Measurements from ENCODE around the gene RCOR2.

The RCOR2 gene

GRCh38 chr11:63908631-63909401, 8.1 kb downstream of the RCOR2 start:
- Mint-ChIP-seq H3K27ac (no peak overlapping the region), H3K4me3 (no peak overlapping the region), H3K27me3 (no peaks in the 10 kb centered on the region), H3K4me1 (ENCODE audit: low read depth in 2 of 2) (peaks cover 2 to 8% of the 10 kb centered on the region in 2 donors), H3K9me3 (no peaks in the 10 kb centered on the region), H3K36me3 (ENCODE audit: insufficient read depth) (peaks cover 44% of the 10 kb centered on the region)
- ATAC-seq (replicated peaks) (no peak), DNase-seq (no peak)

GRCh38 chr11:63907808-63908530, 9.0 kb downstream of the RCOR2 start:
- peaks cover 5 to 8% of the 10 kb centered on the region in 2 donors for H3K4me1 Mint-ChIP-seq (ENCODE audit: low read depth in 2 of 2)
- DNase-seq (no peak), ATAC-seq (replicated peaks) (no peak)
- no peaks in the 10 kb centered on the region for H3K9me3 Mint-ChIP-seq
- H3K36me3 Mint-ChIP-seq (ENCODE audit: insufficient read depth), result peaks cover 51% of the 10 kb centered on the region
- H3K27ac Mint-ChIP-seq, result no peak overlapping the region
- H3K27me3 Mint-ChIP-seq, result no peaks in the 10 kb centered on the region
- H3K4me3 Mint-ChIP-seq, result no peak overlapping the region

- Mint-ChIP-seq H3K4me3 (no peak overlapping the region), H3K27me3 (no peaks in the 10 kb centered on the region), H3K27ac (peak overlapping the region in 1 of 2 donors; percentile 78), H3K9me3 (no peaks in the 10 kb centered on the region), H3K4me1 (ENCODE audit: low read depth in 2 of 2) (peaks cover 4 to 5% of the 10 kb centered on the region in 2 donors), H3K36me3 (ENCODE audit: insufficient read depth) (peaks cover 61% of the 10 kb centered on the region)
- DNase-seq (no peak), ATAC-seq (replicated peaks) (no peak)
Measured at GRCh38 chr11:63907063-63907462, 9.9 kb downstream of the RCOR2 start.

- Mint-ChIP-seq H3K36me3 (ENCODE audit: insufficient read depth) (peaks cover 65% of the 10 kb centered on the region), H3K4me1 (ENCODE audit: low read depth in 2 of 2) (peaks cover 4 to 5% of the 10 kb centered on the region in 2 donors), H3K27ac (peak overlapping the region in 1 of 2 donors; percentile 78), H3K4me3 (no peak overlapping the region), H3K9me3 (no peaks in the 10 kb centered on the region), H3K27me3 (no peaks in the 10 kb centered on the region)
- DNase-seq, result peak; percentile 41 to 48 (median 47)
- ATAC-seq (replicated peaks), result peak; percentile 55
Measured at GRCh38 chr11:63906585-63906984, 10.4 kb downstream of the RCOR2 start.

GRCh38 chr11:63906087-63906486, 10.9 kb downstream of the RCOR2 start:
- Mint-ChIP-seq H3K27me3 (no peaks in the 10 kb centered on the region), H3K4me1 (ENCODE audit: low read depth in 2 of 2) (peaks cover 4 to 8% of the 10 kb centered on the region in 2 donors), H3K27ac (peak overlapping the region; percentile 46 to 78), H3K9me3 (no peaks in the 10 kb centered on the region), H3K36me3 (ENCODE audit: insufficient read depth) (peaks cover 70% of the 10 kb centered on the region), H3K4me3 (no peak overlapping the region)
- ATAC-seq (replicated peaks) (no peak), DNase-seq (no peak)

GRCh38 chr11:63905179-63905578, 11.8 kb downstream of the RCOR2 start:
- Mint-ChIP-seq H3K4me3 (no peak overlapping the region), H3K36me3 (ENCODE audit: insufficient read depth) (peaks cover 78% of the 10 kb centered on the region), H3K27me3 (no peaks in the 10 kb centered on the region), H3K9me3 (no peaks in the 10 kb centered on the region), H3K27ac (peak overlapping the region in 1 of 2 donors; percentile 46), H3K4me1 (ENCODE audit: low read depth in 2 of 2) (peaks cover 4 to 9% of the 10 kb centered on the region in 2 donors)
- DNase-seq, result no peak
- no peak for ATAC-seq (replicated peaks)

GRCh38 chr11:63904743-63905142, 12.2 kb downstream of the RCOR2 start:
- Mint-ChIP-seq H3K9me3 (no peaks in the 10 kb centered on the region), H3K36me3 (ENCODE audit: insufficient read depth) (peaks cover 78% of the 10 kb centered on the region), H3K4me3 (no peak overlapping the region), H3K27ac (peak overlapping the region in 1 of 2 donors; percentile 67), H3K4me1 (ENCODE audit: low read depth in 2 of 2) (peaks cover 4 to 9% of the 10 kb centered on the region in 2 donors), H3K27me3 (no peaks in the 10 kb centered on the region)
- ATAC-seq (replicated peaks) (no peak), DNase-seq (no peak)

GRCh38 chr11:63903884-63904283, 13.1 kb downstream of the RCOR2 start:
- Mint-ChIP-seq H3K27ac (peak overlapping the region in 1 of 2 donors; percentile 88), H3K36me3 (ENCODE audit: insufficient read depth) (peaks cover 86% of the 10 kb centered on the region), H3K4me3 (no peak overlapping the region), H3K4me1 (ENCODE audit: low read depth in 2 of 2) (peaks cover 4 to 9% of the 10 kb centered on the region in 2 donors), H3K9me3 (no peaks in the 10 kb centered on the region), H3K27me3 (no peaks in the 10 kb centered on the region)
- no peak for ATAC-seq (replicated peaks)
- no peak for DNase-seq

- H3K4me1 Mint-ChIP-seq (ENCODE audit: low read depth in 2 of 2), result peaks cover 9 to 10% of the 10 kb centered on the region in 2 donors
- peaks cover 85% of the 10 kb centered on the region for H3K36me3 Mint-ChIP-seq (ENCODE audit: insufficient read depth)
- DNase-seq, result no peak
- no peaks in the 10 kb centered on the region for H3K9me3 Mint-ChIP-seq
- peak overlapping the region; percentile 13 to 68 for H3K27ac Mint-ChIP-seq
- no peaks in the 10 kb centered on the region for H3K27me3 Mint-ChIP-seq
- H3K4me3 Mint-ChIP-seq, result no peak overlapping the region
- no peak for ATAC-seq (replicated peaks)
Measured at GRCh38 chr11:63901660-63902059, 15.3 kb downstream of the RCOR2 start.

GRCh38 chr11:63897459-63898146, 19.4 kb downstream of the RCOR2 start:
- Mint-ChIP-seq H3K27me3 (no peaks in the 10 kb centered on the region), H3K36me3 (ENCODE audit: insufficient read depth) (peaks cover 79% of the 10 kb centered on the region), H3K4me1 (ENCODE audit: low read depth in 2 of 2) (peaks cover 20 to 25% of the 10 kb centered on the region in 2 donors), H3K27ac (no peak overlapping the region), H3K9me3 (no peaks in the 10 kb centered on the region), H3K4me3 (no peak overlapping the region)
- DNase-seq, result no peak
- no peak for ATAC-seq (replicated peaks)

- Mint-ChIP-seq H3K9me3 (no peaks in the 10 kb centered on the region), H3K4me3 (no peak overlapping the region), H3K27me3 (no peaks in the 10 kb centered on the region), H3K36me3 (ENCODE audit: insufficient read depth) (peaks cover 68% of the 10 kb centered on the region), H3K4me1 (ENCODE audit: low read depth in 2 of 2) (peaks cover 34 to 36% of the 10 kb centered on the region in 2 donors), H3K27ac (peak overlapping the region; percentile 58 to 85)
- no peak for ATAC-seq (replicated peaks)
- no peak for DNase-seq
Measured at GRCh38 chr11:63896071-63896470, 20.9 kb downstream of the RCOR2 start.

GRCh38 chr11:63893355-63893754, 23.6 kb downstream of the RCOR2 start:
- H3K27ac Mint-ChIP-seq, result no peak overlapping the region
- ATAC-seq (replicated peaks), result no peak
- peaks cover 44% of the 10 kb centered on the region for H3K36me3 Mint-ChIP-seq (ENCODE audit: insufficient read depth)
- H3K4me3 Mint-ChIP-seq, result no peak overlapping the region
- peaks cover 61 to 62% of the 10 kb centered on the region in 2 donors for H3K4me1 Mint-ChIP-seq (ENCODE audit: low read depth in 2 of 2)
- H3K9me3 Mint-ChIP-seq, result no peaks in the 10 kb centered on the region
- H3K27me3 Mint-ChIP-seq, result no peaks in the 10 kb centered on the region
- DNase-seq, result no peak

GRCh38 chr11:63892228-63892627, 24.7 kb downstream of the RCOR2 start:
- Mint-ChIP-seq H3K27ac (peak overlapping the region; percentile 88 to 98), H3K4me3 (peak overlapping the region in 1 of 2 donors; percentile 13), H3K9me3 (no peaks in the 10 kb centered on the region), H3K36me3 (ENCODE audit: insufficient read depth) (peaks cover 43% of the 10 kb centered on the region), H3K27me3 (no peaks in the 10 kb centered on the region), H3K4me1 (ENCODE audit: low read depth in 2 of 2) (peaks cover 66 to 70% of the 10 kb centered on the region in 2 donors)
- no peak for ATAC-seq (replicated peaks)
- no peak for DNase-seq
